Measurements from ENCODE around the gene PARP3. TPM values are rescaled to one million over a fixed set of nuclear protein-coding genes. Genes with fewer than 3 reads are reported as not detected.

Gene PARP3
- total and polyA plus RNA-seq, 10 donors: 8.2 to 34.2 (median 24.7) TPM

GRCh38 chr3:51953445-51953844 is 11.3 kb downstream of the PARP3 start:
- H3K9me3 ChIP-seq: no peaks in the 10 kb centered on the region
- H3K27ac ChIP-seq: no peak overlapping the region
- 54 to 80% (median 64%) methylated on average over 3 of the region's 3 CpGs for WGBS, 5 donors
- no peak for DNase-seq
- H3K4me3 ChIP-seq: no peak overlapping the region
- TF ChIP-seq POLR2A (IDR thresholded peaks at IDR 0.05) (no peak), POLR2AphosphoS5 (IDR thresholded peaks at IDR 0.05) (no peak), CTCF (IDR thresholded peaks at IDR 0.05 in 8 of 11, conservative IDR thresholded peaks at IDR 0.05 in 3 of 11) (no peak)
- H3K4me1 ChIP-seq: peaks cover 6 to 40% (median 21%) of the 10 kb centered on the region in 6 donors
- H3K36me3 ChIP-seq: peaks cover 0 to 21% (median 0%) of the 10 kb centered on the region in 6 donors
- intact Hi-C loops (cut with DNase I; ENCODE audit: low total_unique reads): no loop called here
- peaks cover 0 to 46% (median 15%) of the 10 kb centered on the region in 7 donors for H3K27me3 ChIP-seq (replicated peaks in 1 of 7)

- intact Hi-C loops (cut with DNase I; ENCODE audit: low total_unique reads): no loop called here
- no peak overlapping the region for H3K4me3 ChIP-seq
- H3K36me3 ChIP-seq: peaks cover 0 to 21% (median 0%) of the 10 kb centered on the region in 6 donors
- peaks cover 6 to 40% (median 21%) of the 10 kb centered on the region in 6 donors for H3K4me1 ChIP-seq
- peak in 1 of 11 experiments; percentile 5 for TF ChIP-seq CTCF (IDR thresholded peaks at IDR 0.05 in 8 of 11, conservative IDR thresholded peaks at IDR 0.05 in 3 of 11)
- no peak for TF ChIP-seq POLR2AphosphoS5 (IDR thresholded peaks at IDR 0.05)
- no peak overlapping the region for H3K27ac ChIP-seq
- no peaks in the 10 kb centered on the region for H3K9me3 ChIP-seq
- H3K27me3 ChIP-seq (replicated peaks in 1 of 7): peaks cover 0 to 46% (median 15%) of the 10 kb centered on the region in 7 donors
- 51 to 68% (median 62%) methylated on average over 6 of the region's 6 CpGs for WGBS, 5 donors
- DNase-seq: no peak
These were observed 11.9 kb downstream of the PARP3 start for GRCh38 chr3:51954105-51954504.

DNA sequence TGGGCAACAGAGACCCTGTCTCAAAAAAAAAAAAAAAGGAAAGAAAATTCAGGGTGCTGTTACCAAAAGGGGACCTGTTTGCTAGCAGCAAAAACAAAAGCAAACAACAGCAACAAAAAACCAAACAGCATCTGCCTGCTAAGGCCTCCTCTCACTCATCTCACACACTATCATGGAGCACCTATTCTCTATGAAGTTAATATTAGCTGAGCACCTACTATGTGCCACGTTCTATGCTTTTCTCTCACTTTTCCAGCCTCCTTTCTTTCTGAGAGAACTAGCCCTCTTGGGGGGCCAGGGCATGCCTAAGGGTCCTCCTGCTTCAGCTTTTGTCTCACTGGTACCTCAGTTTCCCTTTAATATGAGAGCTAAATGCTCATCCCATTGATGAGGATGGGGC is 12.6 kb downstream of the PARP3 start:
- WGBS, 5 donors: 71 to 88% (median 82%) methylated on average over 1 of the region's 1 CpG
- no peaks in the 10 kb centered on the region for H3K9me3 ChIP-seq
- no peak overlapping the region for H3K4me3 ChIP-seq
- peaks cover 0 to 46% (median 15%) of the 10 kb centered on the region in 7 donors for H3K27me3 ChIP-seq (replicated peaks in 1 of 7)
- H3K4me1 ChIP-seq: peaks cover 6 to 40% (median 21%) of the 10 kb centered on the region in 6 donors
- intact Hi-C loops (cut with DNase I; ENCODE audit: low total_unique reads): no loop called here
- H3K27ac ChIP-seq: no peak overlapping the region
- DNase-seq: no peak
- peaks cover 0 to 23% (median 0%) of the 10 kb centered on the region in 6 donors for H3K36me3 ChIP-seq
- TF ChIP-seq POLR2AphosphoS5 (IDR thresholded peaks at IDR 0.05) (no peak), CTCF (IDR thresholded peaks at IDR 0.05 in 8 of 11, conservative IDR thresholded peaks at IDR 0.05 in 3 of 11) (no peak), POLR2A (IDR thresholded peaks at IDR 0.05) (no peak)

GRCh38 chr3:51955175-51955892 is 13.2 kb downstream of the PARP3 start, which contains the start of gene GPR62:
Gene GPR62, plus strand, starts transcription at chr3:51955381. Its CDS starts 272 bp downstream, at chr3:51955653.
- no peak for DNase-seq
- Histone ChIP-seq H3K36me3 (peaks cover 0 to 29% (median 0%) of the 10 kb centered on the region in 6 donors), H3K4me3 (peak within 1 kb of the TSS; percentile 25 to 68 (median 38)), H3K9me3 (no peaks in the 10 kb centered on the region), H3K27me3 (replicated peaks in 1 of 7) (peaks cover 0 to 46% (median 15%) of the 10 kb centered on the region in 7 donors), H3K4me1 (peaks cover 6 to 40% (median 21%) of the 10 kb centered on the region in 6 donors), H3K27ac (peak within 1 kb of the TSS in 6 of 8 donors; percentile 54 to 79 (median 70))
- TF ChIP-seq POLR2A (IDR thresholded peaks at IDR 0.05) (no peak), POLR2AphosphoS5 (IDR thresholded peaks at IDR 0.05) (no peak), CTCF (IDR thresholded peaks at IDR 0.05 in 8 of 11, conservative IDR thresholded peaks at IDR 0.05 in 3 of 11) (no peak)
- intact Hi-C loops (cut with DNase I; ENCODE audit: low total_unique reads): no loop called here
- 29 to 57% (median 41%) methylated on average over 22 to 33 of the region's 33 CpGs for WGBS, 5 donors
